Measurements from ENCODE around the gene UBAP2.
A peak's percentile ranks its signal among the peaks of the same experiment; 100 is the strongest.

The UBAP2 gene

DNA sequence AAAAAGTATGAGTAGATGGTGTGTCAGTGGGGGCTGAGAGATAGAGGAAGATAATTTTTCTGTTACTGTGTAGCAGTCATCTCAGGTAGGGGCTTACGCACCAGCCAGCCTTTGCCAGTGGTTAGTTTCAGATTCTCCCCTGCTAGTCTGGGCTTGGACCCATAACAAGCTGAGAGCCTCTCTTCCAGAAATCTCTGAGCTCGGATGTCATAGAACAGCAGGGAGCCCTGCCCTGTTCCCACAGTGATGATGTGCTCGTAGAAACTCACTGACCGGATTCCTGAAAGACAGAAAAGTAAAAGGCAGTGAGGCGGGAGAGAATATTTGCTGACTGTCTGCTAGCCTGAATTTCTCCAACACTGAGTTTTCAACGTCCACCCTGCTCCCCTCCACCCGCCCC is 40.6 kb upstream of the UBAP2 start:
- peaks cover 100% of the 10 kb centered on the region for H3K36me3 ChIP-seq

DNA sequence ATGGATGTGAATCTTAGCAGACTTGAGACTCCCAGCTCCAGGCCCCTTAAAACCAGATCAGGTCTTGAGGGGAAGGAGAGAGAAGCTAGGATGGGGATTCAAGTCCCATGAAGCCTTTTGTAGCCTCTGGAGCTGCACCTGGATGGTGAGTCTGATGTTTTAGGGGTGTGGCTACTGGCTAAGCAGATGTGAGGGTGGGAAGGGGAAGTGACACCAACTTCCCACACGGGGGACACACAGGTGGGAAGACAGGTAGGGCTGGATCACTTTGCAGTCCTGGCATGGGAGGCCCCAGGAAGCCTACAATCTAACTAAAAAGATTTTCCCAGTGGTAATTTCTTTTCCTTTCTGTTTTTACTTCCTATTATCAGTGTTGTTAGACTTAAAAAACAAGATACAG is 38.7 kb upstream of the UBAP2 start:
- peaks cover 8% of the 10 kb centered on the region for H3K9me3 ChIP-seq
- H3K27me3 ChIP-seq, result no peaks in the 10 kb centered on the region
- H3K27ac ChIP-seq, result peak overlapping the region; percentile 17
- H3K4me1 ChIP-seq (ENCODE audit: control insufficient read depth in 1 of 2, insufficient read depth in 1 of 2, low read depth in 1 of 2, low read length in 1 of 2), result no peaks in the 10 kb centered on the region
- no peak overlapping the region for H3K4me3 ChIP-seq (ENCODE audit: low read depth in 1 of 2, low read length in 1 of 2)
- TF ChIP-seq, protein P1, sequence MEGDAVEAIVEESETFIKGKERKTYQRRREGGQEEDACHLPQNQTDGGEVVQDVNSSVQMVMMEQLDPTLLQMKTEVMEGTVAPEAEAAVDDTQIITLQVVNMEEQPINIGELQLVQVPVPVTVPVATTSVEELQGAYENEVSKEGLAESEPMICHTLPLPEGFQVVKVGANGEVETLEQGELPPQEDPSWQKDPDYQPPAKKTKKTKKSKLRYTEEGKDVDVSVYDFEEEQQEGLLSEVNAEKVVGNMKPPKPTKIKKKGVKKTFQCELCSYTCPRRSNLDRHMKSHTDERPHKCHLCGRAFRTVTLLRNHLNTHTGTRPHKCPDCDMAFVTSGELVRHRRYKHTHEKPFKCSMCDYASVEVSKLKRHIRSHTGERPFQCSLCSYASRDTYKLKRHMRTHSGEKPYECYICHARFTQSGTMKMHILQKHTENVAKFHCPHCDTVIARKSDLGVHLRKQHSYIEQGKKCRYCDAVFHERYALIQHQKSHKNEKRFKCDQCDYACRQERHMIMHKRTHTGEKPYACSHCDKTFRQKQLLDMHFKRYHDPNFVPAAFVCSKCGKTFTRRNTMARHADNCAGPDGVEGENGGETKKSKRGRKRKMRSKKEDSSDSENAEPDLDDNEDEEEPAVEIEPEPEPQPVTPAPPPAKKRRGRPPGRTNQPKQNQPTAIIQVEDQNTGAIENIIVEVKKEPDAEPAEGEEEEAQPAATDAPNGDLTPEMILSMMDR (IDR thresholded peaks at IDR 0.05), result no peak
- peaks cover 87% of the 10 kb centered on the region for H3K36me3 ChIP-seq

More for the DNA sequence above, 40.6 kb upstream of the UBAP2 start:
- Histone ChIP-seq H3K4me3 (ENCODE audit: low read depth in 1 of 2, low read length in 1 of 2) (no peak overlapping the region), H3K4me1 (ENCODE audit: control insufficient read depth in 1 of 2, insufficient read depth in 1 of 2, low read depth in 1 of 2, low read length in 1 of 2) (no peaks in the 10 kb centered on the region), H3K9me3 (peaks cover 8% of the 10 kb centered on the region), H3K27ac (no peak overlapping the region), H3K27me3 (no peaks in the 10 kb centered on the region)
- TF ChIP-seq, protein P1 (IDR thresholded peaks at IDR 0.05), result no peak

DNA sequence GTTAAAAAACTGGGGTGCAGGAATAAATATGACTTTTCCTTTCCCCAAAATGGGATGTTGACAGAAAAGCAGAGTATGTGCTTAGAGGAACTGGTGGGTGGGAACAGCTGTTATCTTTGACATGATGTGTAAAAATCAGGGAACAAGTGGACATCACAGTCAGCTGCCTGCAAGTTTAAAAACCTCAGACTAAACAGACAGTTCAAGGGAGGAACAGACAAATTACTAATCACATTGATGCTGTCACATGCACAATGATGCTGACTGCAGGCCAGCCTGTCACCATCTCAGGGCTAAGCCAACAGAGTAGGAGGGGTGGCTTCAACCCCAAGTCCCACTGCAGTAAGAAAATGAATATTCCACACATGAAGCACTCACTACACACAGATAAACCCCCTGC is 38.2 kb upstream of the UBAP2 start:
- peak overlapping the region; percentile 17 for H3K27ac ChIP-seq
- no peaks in the 10 kb centered on the region for H3K27me3 ChIP-seq
- peaks cover 82% of the 10 kb centered on the region for H3K36me3 ChIP-seq
- peaks cover 8% of the 10 kb centered on the region for H3K9me3 ChIP-seq
- no peak overlapping the region for H3K4me3 ChIP-seq (ENCODE audit: low read depth in 1 of 2, low read length in 1 of 2)
- TF ChIP-seq, protein P1 (IDR thresholded peaks at IDR 0.05), result no peak
- no peaks in the 10 kb centered on the region for H3K4me1 ChIP-seq (ENCODE audit: control insufficient read depth in 1 of 2, insufficient read depth in 1 of 2, low read depth in 1 of 2, low read length in 1 of 2)

DNA sequence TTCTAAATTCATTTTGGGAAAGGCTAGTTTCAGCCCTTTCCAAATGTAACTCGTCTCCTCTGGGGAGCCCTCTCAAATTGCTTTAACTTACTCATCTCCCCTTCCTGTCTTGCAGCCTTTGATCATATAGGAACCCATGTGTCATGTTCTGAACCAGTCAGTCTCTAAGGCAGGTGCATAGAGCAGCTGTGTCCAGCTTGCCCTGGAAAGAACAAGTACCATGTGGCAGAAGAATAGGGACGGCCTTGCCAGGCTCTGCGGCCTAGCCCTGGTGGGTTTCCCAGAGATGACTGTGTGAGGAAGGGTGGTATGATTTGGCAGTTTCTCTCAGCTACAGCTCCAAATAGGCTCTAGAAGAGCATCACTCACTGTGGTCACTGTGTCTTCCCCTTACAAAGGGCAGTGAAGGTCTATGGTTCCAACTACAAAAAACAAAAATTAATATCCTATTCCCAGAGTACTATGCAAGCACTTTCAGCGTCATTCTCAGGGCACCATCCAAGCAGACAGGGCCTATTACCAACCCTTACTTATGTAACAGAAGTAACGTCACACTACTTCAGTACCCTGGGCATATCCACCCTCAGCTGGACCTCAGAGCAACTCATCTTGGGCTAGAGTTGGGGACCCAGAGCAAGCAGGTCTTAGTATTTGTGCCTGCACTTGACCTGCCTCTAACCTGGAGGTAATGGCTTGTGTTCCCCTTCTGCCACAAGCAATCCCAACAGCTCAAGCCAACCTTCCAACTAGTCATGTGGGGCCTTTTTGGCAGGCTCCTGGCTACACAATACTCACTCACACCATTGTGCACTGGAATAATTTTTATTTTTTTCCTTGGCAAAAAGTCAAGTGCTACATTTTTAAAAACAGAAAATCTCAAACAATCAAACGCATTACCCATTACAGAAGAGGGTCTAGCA is 37.2 kb upstream of the UBAP2 start:
- peaks cover 8% of the 10 kb centered on the region for H3K9me3 ChIP-seq
- no peaks in the 10 kb centered on the region for H3K27me3 ChIP-seq
- no peak overlapping the region for H3K27ac ChIP-seq
- TF ChIP-seq, protein P1 (IDR thresholded peaks at IDR 0.05), result no peak
- no peak overlapping the region for H3K4me3 ChIP-seq (ENCODE audit: low read depth in 1 of 2, low read length in 1 of 2)
- H3K4me1 ChIP-seq (ENCODE audit: control insufficient read depth in 1 of 2, insufficient read depth in 1 of 2, low read depth in 1 of 2, low read length in 1 of 2), result no peaks in the 10 kb centered on the region
- peaks cover 72% of the 10 kb centered on the region for H3K36me3 ChIP-seq

DNA sequence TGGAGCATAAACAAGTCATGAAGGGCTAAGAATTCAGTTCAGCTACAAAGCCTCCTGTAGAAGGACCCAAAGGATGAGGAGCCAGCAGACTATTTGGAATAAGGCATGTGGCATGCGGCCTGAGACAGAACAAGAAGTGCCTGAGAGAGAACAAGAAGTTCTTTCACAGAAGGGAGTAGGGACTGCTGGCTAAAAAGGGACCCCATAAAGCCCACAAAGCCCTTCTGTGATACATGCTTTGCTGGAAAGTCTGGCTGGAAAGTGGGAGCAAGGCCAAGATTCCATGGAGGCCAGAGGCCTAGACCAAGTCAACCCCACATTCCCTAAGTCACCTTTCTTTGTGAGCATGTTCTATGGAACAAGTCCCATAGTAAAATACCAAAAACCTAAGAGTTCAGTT is 35.9 kb upstream of the UBAP2 start:
- Histone ChIP-seq H3K4me3 (ENCODE audit: low read depth in 1 of 2, low read length in 1 of 2) (no peak overlapping the region), H3K27me3 (no peaks in the 10 kb centered on the region), H3K27ac (no peak overlapping the region), H3K4me1 (ENCODE audit: control insufficient read depth in 1 of 2, insufficient read depth in 1 of 2, low read depth in 1 of 2, low read length in 1 of 2) (no peaks in the 10 kb centered on the region), H3K9me3 (peaks cover 8% of the 10 kb centered on the region), H3K36me3 (peaks cover 59% of the 10 kb centered on the region)
- TF ChIP-seq, protein P1 (IDR thresholded peaks at IDR 0.05), result no peak

Measured in neutrophil (primary cell).